T-helper 2 cell treated with Interferon-gamma antibody and Interleukin-4, amounts not matched to agents 100 ng/mL and 5 ng/mL, for 36 hours (primary cell): ENCODE measurements around the gene DNER. TPM values are rescaled to one million over a fixed set of nuclear protein-coding genes. Genes with fewer than 3 reads are reported as not detected.

Experiments
- intact Hi-C: fragments of 100-400 bp; cut with micrococcal nuclease; formaldehyde crosslinking; loops from one replicate; pipeline ENCODE4 v1.15.1; 2023
- total RNA-seq: library from RNA; stranded (reverse); gene quantifications from 2 replicates; pipeline ENCODE4 v1.2.3, GENCODE V29; 2022

DNER gene
- total RNA-seq, 1 donor from 2014 or later = not detected

- intact Hi-C loops = no loop called here
Measured at GRCh38 chr2:229575569-229576315, 138.6 kb downstream of the DNER start.

GRCh38 chr2:229572507-229573271 lies 141.7 kb downstream of the DNER start:
- intact Hi-C loops = no loop called here

- intact Hi-C loops = no loop called here
Measured at GRCh38 chr2:229571243-229571642, 143.1 kb downstream of the DNER start.

- intact Hi-C loops = no loop called here
Measured at GRCh38 chr2:229566370-229566769, 148.0 kb downstream of the DNER start.

GRCh38 chr2:229564300-229564907 lies 150.0 kb downstream of the DNER start:
- intact Hi-C loops = no loop called here

- intact Hi-C loops = no loop called here
Measured at GRCh38 chr2:229563388-229563787, 151.0 kb downstream of the DNER start.

- intact Hi-C loops = no loop called here
Measured at GRCh38 chr2:229562472-229563127, 151.8 kb downstream of the DNER start.

- intact Hi-C loops = no loop called here
Measured at GRCh38 chr2:229559986-229560385, 154.4 kb downstream of the DNER start.

GRCh38 chr2:229553091-229553490 lies 161.3 kb downstream of the DNER start:
- intact Hi-C loops = no loop called here

- intact Hi-C loops = no loop called here
Measured at GRCh38 chr2:229543176-229543873, 171.0 kb downstream of the DNER start.

GRCh38 chr2:229539628-229540027 lies 174.7 kb downstream of the DNER start:
- intact Hi-C loops = no loop called here

- intact Hi-C loops = no loop called here
Measured at GRCh38 chr2:229531594-229531993, 182.8 kb downstream of the DNER start.

GRCh38 chr2:229530434-229530833 lies 183.9 kb downstream of the DNER start:
- intact Hi-C loops = no loop called here

GRCh38 chr2:229528846-229529245 lies 185.5 kb downstream of the DNER start:
- intact Hi-C loops = no loop called here

GRCh38 chr2:229526951-229527350 lies 187.4 kb downstream of the DNER start:
- intact Hi-C loops = no loop called here

GRCh38 chr2:229524799-229525198 lies 189.6 kb downstream of the DNER start:
- intact Hi-C loops = no loop called here

GRCh38 chr2:229523663-229524062 lies 190.7 kb downstream of the DNER start:
- intact Hi-C loops = no loop called here

- intact Hi-C loops = no loop called here
Measured at GRCh38 chr2:229521576-229521975, 192.8 kb downstream of the DNER start.

GRCh38 chr2:229520691-229521096 lies 193.7 kb downstream of the DNER start:
- intact Hi-C loops = no loop called here

GRCh38 chr2:229519655-229520430 lies 194.5 kb downstream of the DNER start:
- intact Hi-C loops = no loop called here
